Fibroblast of skin of right biceps (primary cell): Measurements from ENCODE around the gene GAB2.
"Not testable (repeated sequence)": the region's sequence is repeated elsewhere in the genome, so short reads cannot be mapped to it uniquely, and the experiment has no call there.

ENCODE experiments used
- DNase-seq: peaks from one replicate; pipeline ENCODE4 v3.0.0-alpha.2; 2013

The GAB2 gene

GRCh38 chr11:78237293-78238046 is 180.2 kb downstream of the GAB2 start:
- DNase-seq, result no peak

GRCh38 chr11:78234006-78234405 is 183.6 kb downstream of the GAB2 start:
- no peak for DNase-seq

GRCh38 chr11:78233046-78233445 is 184.6 kb downstream of the GAB2 start:
- not testable (repeated sequence) for DNase-seq

- peak; percentile 88 for DNase-seq
Measured at GRCh38 chr11:78231962-78232501, 185.6 kb downstream of the GAB2 start.

- DNase-seq, result no peak
Measured at GRCh38 chr11:78230161-78230877, 187.3 kb downstream of the GAB2 start.

- DNase-seq, result no peak
Measured at GRCh38 chr11:78229106-78229505, 188.5 kb downstream of the GAB2 start.

GRCh38 chr11:78228467-78228866 is 189.2 kb downstream of the GAB2 start:
- DNase-seq, result peak; percentile 54

GRCh38 chr11:78227921-78228320 is 189.7 kb downstream of the GAB2 start:
- DNase-seq, result no peak

GRCh38 chr11:78226684-78227680 is 190.6 kb downstream of the GAB2 start:
- DNase-seq, result no peak

- no peak for DNase-seq
Measured at GRCh38 chr11:78224906-78225420, 192.7 kb downstream of the GAB2 start.

GRCh38 chr11:78224506-78224905 is 193.1 kb downstream of the GAB2 start:
- DNase-seq, result no peak

- DNase-seq, result no peak
Measured at GRCh38 chr11:78223320-78223954, 194.2 kb downstream of the GAB2 start.

- not testable (repeated sequence) for DNase-seq
Measured at GRCh38 chr11:78222726-78223125, 194.9 kb downstream of the GAB2 start.

GRCh38 chr11:78221396-78222315 is 196.0 kb downstream of the GAB2 start:
- no peak for DNase-seq

- DNase-seq, result no peak
Measured at GRCh38 chr11:78220218-78221157, 197.1 kb downstream of the GAB2 start.

- DNase-seq, result no peak
Measured at GRCh38 chr11:78219493-78220217, 198.0 kb downstream of the GAB2 start.

- no peak for DNase-seq
Measured at GRCh38 chr11:78218707-78219492, 198.7 kb downstream of the GAB2 start.
